Fibroblast of the conjunctiva (primary cell): Measurements from ENCODE around the gene MRGPRX1.
"Not testable (repeated sequence)": the region's sequence is repeated elsewhere in the genome, so short reads cannot be mapped to it uniquely, and the experiment has no call there.

Experiments used
- DNase-seq: peaks from one replicate; pipeline ENCODE4 v3.0.0-alpha.2; 2010; ENCODE audit warnings: low read depth

The MRGPRX1 gene

GRCh38 chr11:18939314-18939713 is at the start of gene MRGPRX1:
MRGPRX1 (minus strand) TSS chr11:18939414; CDS start chr11:18934784, 4,630 bp downstream.
- no peak for DNase-seq

- DNase-seq: no peak
Measured at GRCh38 chr11:18987454-18988231, 48.4 kb upstream of the MRGPRX1 start.

GRCh38 chr11:18986744-18987143 is 47.5 kb upstream of the MRGPRX1 start:
- DNase-seq: no peak

GRCh38 chr11:18981897-18982296 is 42.7 kb upstream of the MRGPRX1 start:
- no peak for DNase-seq

- no peak for DNase-seq
Measured at GRCh38 chr11:18974192-18974591, 35.0 kb upstream of the MRGPRX1 start.

GRCh38 chr11:18972336-18972735 is 33.1 kb upstream of the MRGPRX1 start:
- DNase-seq: no peak

GRCh38 chr11:18969720-18970119 is 30.5 kb upstream of the MRGPRX1 start:
- DNase-seq: no peak

GRCh38 chr11:18958221-18958910 is 19.2 kb upstream of the MRGPRX1 start:
- no peak for DNase-seq

GRCh38 chr11:18956630-18957029 is 17.4 kb upstream of the MRGPRX1 start:
- no peak for DNase-seq

GRCh38 chr11:18936002-18936673 is 3.1 kb downstream of the MRGPRX1 start:
- no peak for DNase-seq

GRCh38 chr11:18934195-18934814 is 4.9 kb downstream of the MRGPRX1 start:
- no peak for DNase-seq

GRCh38 chr11:18927550-18928322 is 11.5 kb downstream of the MRGPRX1 start:
- DNase-seq: no peak

- DNase-seq: not testable (repeated sequence)
Measured at GRCh38 chr11:18925426-18925825, 13.8 kb downstream of the MRGPRX1 start.

- no peak for DNase-seq
Measured at GRCh38 chr11:18912883-18913282, 26.3 kb downstream of the MRGPRX1 start.

GRCh38 chr11:18907391-18907790 is 31.8 kb downstream of the MRGPRX1 start:
- DNase-seq: no peak

GRCh38 chr11:18900637-18901036 is 38.6 kb downstream of the MRGPRX1 start:
- not testable (repeated sequence) for DNase-seq

GRCh38 chr11:18900151-18900611 is 39.0 kb downstream of the MRGPRX1 start:
- DNase-seq: not testable (repeated sequence)

- DNase-seq: not testable (repeated sequence)
Measured at GRCh38 chr11:18891712-18892111, 47.5 kb downstream of the MRGPRX1 start.

GRCh38 chr11:18890615-18891014 is 48.6 kb downstream of the MRGPRX1 start:
- no peak for DNase-seq
